Endothelial cell of umbilical vein (primary cell): ENCODE measurements around the gene HSP90AB1. TPM values are rescaled to one million over a fixed set of nuclear protein-coding genes. Genes with fewer than 3 reads are reported as not detected.

Source experiments
- BruUV-seq: library from RNA; stranded (reverse); fragments of 400-500 nt; replicated peaks from 2 replicates; lab custom pipeline; 2021; lab: Mats Ljungman, UMichigan
- CTCF ChIA-PET: fragments of 300-600, 350-600 bp; sonication (Branson Sonifier 250); formaldehyde crosslinking; loops from one replicate; lab custom pipeline; 2021; ENCODE audit warnings: antibody characterized with exemption, inconsistent platforms; lab: Charles Lee
- POLR2A ChIA-PET: fragments of 300-600, 350-600 bp; sonication (Branson Sonifier 250); formaldehyde crosslinking; loops from one replicate; lab custom pipeline; 2021; ENCODE audit warnings: antibody characterized with exemption, inconsistent platforms; lab: Charles Lee
- DNase-seq: peaks from one replicate; pipeline ENCODE4 v3.0.0-alpha.2; 2011; ENCODE audit warnings: low read depth, low spot score
- FAIRE-seq: peaks from 2 replicates; lab custom pipeline; 2011; peaks lifted over from hg19 to GRCh38; lab: Jason Lieb, UNC
- H2AFZ ChIP-seq: 2 replicates; pipeline ENCODE4 v1.6.0; 2012; ENCODE audit warnings: low read depth, low read length, control low read depth, inconsistent platforms
- H3K27ac ChIP-seq: 2 replicates; pipeline ENCODE4 v1.5.1; 2011; ENCODE audit warnings: low read depth, mild to moderate bottlenecking, control low read depth, low read length, moderate library complexity; ENCODE audit not compliant: insufficient read depth
- H3K27me3 ChIP-seq, 2 experiments: 2 replicates each; pipeline versions ENCODE4 v1.6.0 to v1.6.1; 2011; ENCODE audit warnings: low read length in 2 of 2, mixed read lengths in 1 of 2; ENCODE audit not compliant: control insufficient read depth in 2 of 2, insufficient read depth in 2 of 2
- H3K36me3 ChIP-seq, 2 experiments: 2 replicates in 1 of 2; 3 replicates in 1 of 2; pipeline ENCODE4 v1.5.1; 2011; ENCODE audit warnings: low read length in 2 of 2, mild to moderate bottlenecking in 1 of 2, moderate library complexity in 1 of 2; ENCODE audit not compliant: control insufficient read depth in 2 of 2, insufficient read depth in 2 of 2; ENCODE audit errors: extremely low read depth in 1 of 2
- H3K4me1 ChIP-seq: 3 replicates; pipeline ENCODE4 v1.5.1; 2011; ENCODE audit warnings: mild to moderate bottlenecking, low read length; ENCODE audit not compliant: control insufficient read depth, insufficient read depth; ENCODE audit errors: extremely low read depth
- H3K4me2 ChIP-seq: 2 replicates; pipeline ENCODE4 v1.6.1; 2011; ENCODE audit warnings: low read length, control low read depth, mixed read lengths; ENCODE audit not compliant: insufficient read depth
- H3K4me3 ChIP-seq, 3 experiments: fragments of 200-600 bp in 1 of 3; sonication (generic), shearing (Covaris generic) in 1 of 3; replicated peaks in 1 of 3; 2 replicates each; pipeline ENCODE4 v1.5.1; 2011 to 2016; ENCODE audit warnings: control low read depth in 3 of 3, low read length in 3 of 3, mild to moderate bottlenecking in 2 of 3, inconsistent platforms in 1 of 3, low read depth in 1 of 3, moderate library complexity in 1 of 3; ENCODE audit not compliant: insufficient read depth in 1 of 3
- H3K79me2 ChIP-seq: 2 replicates; pipeline ENCODE4 v1.6.0; 2012; ENCODE audit warnings: low read length, inconsistent platforms; ENCODE audit not compliant: control insufficient read depth, insufficient read depth
- H3K9ac ChIP-seq: replicated peaks from 2 replicates; pipeline ENCODE3; 2011; ENCODE audit warnings: low read length, control low read depth; ENCODE audit not compliant: insufficient read depth; ENCODE audit errors: extremely low read depth
- H3K9me1 ChIP-seq: replicated peaks from 3 replicates; pipeline ENCODE4 v1.6.0; 2011; ENCODE audit warnings: mild to moderate bottlenecking, low read length; ENCODE audit not compliant: control insufficient read depth, insufficient read depth; ENCODE audit errors: extremely low read depth
- H3K9me3 ChIP-seq: replicated peaks from 2 replicates; pipeline ENCODE4 v1.5.1; 2012; ENCODE audit warnings: low read length, inconsistent platforms; ENCODE audit not compliant: control insufficient read depth, insufficient read depth
- H4K20me1 ChIP-seq: replicated peaks from 2 replicates; pipeline ENCODE3; 2011; ENCODE audit warnings: mild to moderate bottlenecking, low read length; ENCODE audit not compliant: control insufficient read depth, insufficient read depth; ENCODE audit errors: extremely low read depth
- EZH2 ChIP-seq: IDR thresholded peaks from 2 replicates; pipeline ENCODE4 v1.6.1; 2012; ENCODE audit warnings: borderline replicate concordance, low read depth, mild to moderate bottlenecking, moderate library complexity, low read length, inconsistent platforms; ENCODE audit not compliant: severe bottlenecking
- FOS ChIP-seq: IDR thresholded peaks from 2 replicates; pipeline ENCODE4 v1.6.1; 2011; ENCODE audit warnings: mild to moderate bottlenecking, low read length, moderate library complexity, borderline replicate concordance; ENCODE audit not compliant: insufficient read depth
- GATA2 ChIP-seq: IDR thresholded peaks from 2 replicates; pipeline ENCODE4 v1.7.0; 2011; ENCODE audit warnings: low read depth, mild to moderate bottlenecking, moderate library complexity, mixed read lengths, low read length; ENCODE audit not compliant: insufficient read length, insufficient read depth
- JUN ChIP-seq: IDR thresholded peaks from 2 replicates; pipeline ENCODE4 v1.6.1; 2011; ENCODE audit warnings: borderline replicate concordance, low read depth; ENCODE audit not compliant: insufficient read length, insufficient read depth
- MAX ChIP-seq: IDR thresholded peaks from 2 replicates; pipeline ENCODE4 v1.6.1; 2011; ENCODE audit not compliant: insufficient read depth, insufficient read length
- MYC ChIP-seq: IDR thresholded peaks from one replicate; pipeline ENCODE4 v1.6.1; 2011; ENCODE audit warnings: mild to moderate bottlenecking, low read depth, low read length
- POLR2A ChIP-seq: IDR thresholded peaks from 2 replicates; pipeline ENCODE4 v1.6.1; 2012; ENCODE audit warnings: low read depth, mild to moderate bottlenecking, control low read depth, low read length
- POLR2AphosphoS5 ChIP-seq: IDR thresholded peaks from 2 replicates; pipeline ENCODE4 v1.6.1; 2012; ENCODE audit warnings: low read depth, mild to moderate bottlenecking, control low read depth, low read length, moderate library complexity; ENCODE audit not compliant: insufficient read depth
- dilution Hi-C: fragments of 300-500 bp; cut with MboI; formaldehyde crosslinking; loops from one replicate; pipeline ENCODE4 v1.15.0; 2019; ENCODE audit warnings: low sequenced_read_pairs; ENCODE audit not compliant: extremely low pct_ligation_motif_present
- intact Hi-C: fragments of 100-400 bp; cut with micrococcal nuclease; formaldehyde crosslinking; loops from one replicate; pipeline ENCODE4 v1.10.0; 2022
- polyA plus RNA-seq, 4 experiments: library from polyadenylated mRNA; depleted of rRNA in 3 of 4; stranded (reverse) in 3 of 4; unstranded in 1 of 4; fragments of >200 nt; gene quantifications; 2 replicates each; pipeline versions ENCODE4 v1.2.1 to v1.2.3, GENCODE V29; 2011 to 2012; ENCODE audit warnings: missing spikeins in 1 of 4
- total RNA-seq: library from RNA; stranded (reverse); gene quantifications from 2 replicates; pipeline ENCODE4 v1.2.3, GENCODE V29; 2021
- TF ChIP-seq, protein P1 (sequence below), 2 donors: IDR thresholded peaks; 1 replicate in 1 of 2; 2 replicates in 1 of 2; pipeline ENCODE4 v1.5.1; 2011; ENCODE audit warnings: low read length in 2 of 2, mild to moderate bottlenecking in 2 of 2, moderate library complexity in 2 of 2, control low read depth in 1 of 2, inconsistent platforms in 1 of 2, low read depth in 1 of 2; ENCODE audit not compliant: insufficient read depth in 1 of 2; ENCODE audit errors: extremely low read depth in 1 of 2

Gene HSP90AB1
- total and polyA plus RNA-seq, 2 donors (not counting 3 experiments of a cell fraction or from before 2014, with no cell fraction given) = 824 to 1,201 TPM

DNA sequence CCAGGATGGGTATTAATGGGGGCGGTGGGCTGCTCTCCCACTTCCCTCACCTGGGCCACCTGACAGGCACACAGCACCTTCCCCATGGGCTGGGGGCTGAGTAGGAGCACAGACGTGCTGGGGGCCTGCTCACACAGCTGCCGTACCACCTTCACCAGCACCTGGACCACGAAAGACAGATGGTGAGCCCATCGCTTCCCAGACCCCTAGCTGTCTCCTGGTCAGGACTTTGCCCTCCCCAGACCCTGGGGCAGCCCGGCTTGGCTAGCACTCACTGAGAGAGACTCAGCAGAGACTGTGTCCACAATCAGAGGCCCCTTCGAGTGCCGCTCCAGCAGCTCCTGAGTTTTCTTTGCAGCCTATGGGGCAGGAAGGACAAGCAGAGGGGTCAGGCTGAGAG is 54.2 kb downstream of the HSP90AB1 start:
- H3K4me1 ChIP-seq = peaks cover 6% of the 10 kb centered on the region
- no TSS peak for BruUV-seq
- H2AFZ ChIP-seq = no peak overlapping the region
- CTCF ChIA-PET = interaction anchor here (0.6 to 1.6 kb wide), 2 partner anchors 12 kb away, joined by 4 to 5 read pairs; partner anchors contain the start of gene AARS2
- H3K27ac ChIP-seq = no peak overlapping the region
- intact Hi-C loops = no loop called here
- H3K9me3 ChIP-seq = no peaks in the 10 kb centered on the region
- dilution Hi-C loops = no loop called here
- POLR2A ChIA-PET = no interaction called here
- no peaks in the 10 kb centered on the region for H4K20me1 ChIP-seq
- no peak overlapping the region for H3K4me2 ChIP-seq
- no peak for TF ChIP-seq POLR2A
- no peak for TF ChIP-seq FOS
- TF ChIP-seq POLR2AphosphoS5 = no peak
- TF ChIP-seq MAX = no peak
- TF ChIP-seq MYC = no peak
- no peak for TF ChIP-seq JUN
- no peak for TF ChIP-seq GATA2
- TF ChIP-seq EZH2 = no peak
- TF ChIP-seq, protein P1, sequence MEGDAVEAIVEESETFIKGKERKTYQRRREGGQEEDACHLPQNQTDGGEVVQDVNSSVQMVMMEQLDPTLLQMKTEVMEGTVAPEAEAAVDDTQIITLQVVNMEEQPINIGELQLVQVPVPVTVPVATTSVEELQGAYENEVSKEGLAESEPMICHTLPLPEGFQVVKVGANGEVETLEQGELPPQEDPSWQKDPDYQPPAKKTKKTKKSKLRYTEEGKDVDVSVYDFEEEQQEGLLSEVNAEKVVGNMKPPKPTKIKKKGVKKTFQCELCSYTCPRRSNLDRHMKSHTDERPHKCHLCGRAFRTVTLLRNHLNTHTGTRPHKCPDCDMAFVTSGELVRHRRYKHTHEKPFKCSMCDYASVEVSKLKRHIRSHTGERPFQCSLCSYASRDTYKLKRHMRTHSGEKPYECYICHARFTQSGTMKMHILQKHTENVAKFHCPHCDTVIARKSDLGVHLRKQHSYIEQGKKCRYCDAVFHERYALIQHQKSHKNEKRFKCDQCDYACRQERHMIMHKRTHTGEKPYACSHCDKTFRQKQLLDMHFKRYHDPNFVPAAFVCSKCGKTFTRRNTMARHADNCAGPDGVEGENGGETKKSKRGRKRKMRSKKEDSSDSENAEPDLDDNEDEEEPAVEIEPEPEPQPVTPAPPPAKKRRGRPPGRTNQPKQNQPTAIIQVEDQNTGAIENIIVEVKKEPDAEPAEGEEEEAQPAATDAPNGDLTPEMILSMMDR (IDR thresholded peaks at IDR 0.05; ENCODE audit: extremely low read depth in 1 of 2, insufficient read depth in 1 of 2, low read depth in 1 of 2, low read length in 2 of 2) = no peak
- H3K27me3 ChIP-seq = peaks cover 19 to 24% of the 10 kb centered on the region in 2 experiments
- no peaks in the 10 kb centered on the region for H3K79me2 ChIP-seq
- DNase-seq (no peak), FAIRE-seq (no peak)
- peaks cover 13 to 40% of the 10 kb centered on the region in 2 experiments for H3K36me3 ChIP-seq
- no peaks in the 10 kb centered on the region for H3K9me1 ChIP-seq
- no peak overlapping the region for H3K9ac ChIP-seq
- H3K4me3 ChIP-seq = no peak overlapping the region
